Measurements from ENCODE around the gene ZNF462. TPM values are rescaled to one million over a fixed set of nuclear protein-coding genes. Genes with fewer than 3 reads are reported as not detected.

Gene ZNF462
- total RNA-seq, 1 donor from 2014 or later = 98.3 TPM

DNA sequence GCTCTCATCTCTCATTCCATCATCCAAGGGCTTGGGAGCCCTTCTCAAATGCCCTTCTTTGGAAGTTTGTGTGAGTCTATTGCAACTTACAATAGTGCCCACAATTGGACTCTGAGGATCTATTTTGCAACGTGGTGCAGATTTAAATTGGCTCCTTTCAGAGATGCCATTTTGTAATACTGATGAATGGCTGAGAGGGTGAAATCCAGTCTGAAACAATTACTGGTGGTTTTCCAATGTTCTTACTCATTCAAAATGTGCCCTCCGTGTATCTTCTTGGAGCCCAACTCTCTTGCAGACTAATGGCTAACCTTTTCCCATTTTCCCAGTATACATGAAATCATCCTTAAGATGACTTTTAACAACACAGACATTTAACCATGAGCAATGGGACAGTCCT, 6.1 kb downstream of the ZNF462 start:
- TF ChIP-seq, protein P1, sequence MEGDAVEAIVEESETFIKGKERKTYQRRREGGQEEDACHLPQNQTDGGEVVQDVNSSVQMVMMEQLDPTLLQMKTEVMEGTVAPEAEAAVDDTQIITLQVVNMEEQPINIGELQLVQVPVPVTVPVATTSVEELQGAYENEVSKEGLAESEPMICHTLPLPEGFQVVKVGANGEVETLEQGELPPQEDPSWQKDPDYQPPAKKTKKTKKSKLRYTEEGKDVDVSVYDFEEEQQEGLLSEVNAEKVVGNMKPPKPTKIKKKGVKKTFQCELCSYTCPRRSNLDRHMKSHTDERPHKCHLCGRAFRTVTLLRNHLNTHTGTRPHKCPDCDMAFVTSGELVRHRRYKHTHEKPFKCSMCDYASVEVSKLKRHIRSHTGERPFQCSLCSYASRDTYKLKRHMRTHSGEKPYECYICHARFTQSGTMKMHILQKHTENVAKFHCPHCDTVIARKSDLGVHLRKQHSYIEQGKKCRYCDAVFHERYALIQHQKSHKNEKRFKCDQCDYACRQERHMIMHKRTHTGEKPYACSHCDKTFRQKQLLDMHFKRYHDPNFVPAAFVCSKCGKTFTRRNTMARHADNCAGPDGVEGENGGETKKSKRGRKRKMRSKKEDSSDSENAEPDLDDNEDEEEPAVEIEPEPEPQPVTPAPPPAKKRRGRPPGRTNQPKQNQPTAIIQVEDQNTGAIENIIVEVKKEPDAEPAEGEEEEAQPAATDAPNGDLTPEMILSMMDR (IDR thresholded peaks at IDR 0.05; ENCODE audit: unreplicated experiment) = no peak
- Mint-ChIP-seq H3K9me3 (ENCODE audit: unreplicated experiment) (no peaks in the 10 kb centered on the region), H3K36me3 (ENCODE audit: low read depth, unreplicated experiment) (peaks cover 9% of the 10 kb centered on the region), H3K27me3 (ENCODE audit: unreplicated experiment) (peaks cover 4% of the 10 kb centered on the region), H3K4me1 (ENCODE audit: unreplicated experiment) (peaks cover 67% of the 10 kb centered on the region), H3K27ac (ENCODE audit: unreplicated experiment) (no peak overlapping the region), H3K4me3 (ENCODE audit: unreplicated experiment) (no peak overlapping the region)
- DNase-seq (ENCODE audit: low spot score) = no peak

DNA sequence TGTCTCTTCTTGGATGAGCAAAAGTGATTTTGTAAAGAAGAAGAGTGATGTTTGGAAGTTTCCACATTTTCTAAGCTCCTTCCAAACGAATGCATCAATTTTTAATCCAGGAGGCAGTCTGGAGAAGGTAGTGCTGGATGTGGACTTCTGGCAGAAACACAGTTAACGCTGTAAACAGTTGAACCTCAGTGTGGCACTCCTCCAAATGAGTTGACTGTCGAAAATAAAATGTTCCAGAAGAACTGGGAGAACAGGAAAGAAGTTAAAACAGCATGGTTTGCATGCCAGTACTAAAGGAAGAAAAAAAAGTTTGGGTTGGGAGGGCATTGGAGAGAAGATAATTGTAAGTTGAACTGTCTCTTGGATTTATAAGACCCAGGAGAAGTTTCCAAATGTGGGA, 6.5 kb downstream of the ZNF462 start:
- Mint-ChIP-seq H3K27ac (ENCODE audit: unreplicated experiment) (no peak overlapping the region), H3K27me3 (ENCODE audit: unreplicated experiment) (peaks cover 1% of the 10 kb centered on the region), H3K9me3 (ENCODE audit: unreplicated experiment) (no peaks in the 10 kb centered on the region), H3K4me3 (ENCODE audit: unreplicated experiment) (no peak overlapping the region), H3K36me3 (ENCODE audit: low read depth, unreplicated experiment) (peaks cover 7% of the 10 kb centered on the region), H3K4me1 (ENCODE audit: unreplicated experiment) (peaks cover 69% of the 10 kb centered on the region)
- DNase-seq (ENCODE audit: low spot score) = no peak
- TF ChIP-seq, protein P1 (IDR thresholded peaks at IDR 0.05; ENCODE audit: unreplicated experiment) = no peak

DNA sequence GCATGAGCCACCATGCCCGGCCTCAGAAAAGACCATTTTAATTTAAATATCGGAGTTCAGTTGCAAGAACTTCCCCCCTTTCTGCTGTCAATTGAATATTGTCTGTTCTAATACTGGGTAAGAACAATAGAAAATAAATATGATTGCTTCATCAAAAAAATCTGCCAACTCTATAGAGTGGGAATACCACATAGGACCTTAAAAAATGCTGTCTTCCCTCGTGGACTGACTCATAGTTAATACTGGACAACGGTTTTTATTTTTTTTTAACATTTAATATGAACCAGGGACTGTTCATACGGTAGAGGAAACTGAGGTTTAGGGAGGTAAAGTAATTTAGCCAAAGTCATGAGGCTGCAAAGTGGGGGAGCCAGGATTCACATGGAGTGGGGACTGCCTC, 9.7 kb downstream of the ZNF462 start:
- DNase-seq (ENCODE audit: low spot score) = no peak
- no peak overlapping the region for H3K4me3 Mint-ChIP-seq (ENCODE audit: unreplicated experiment)
- H3K36me3 Mint-ChIP-seq (ENCODE audit: low read depth, unreplicated experiment) = no peaks in the 10 kb centered on the region
- TF ChIP-seq, protein P1 (IDR thresholded peaks at IDR 0.05; ENCODE audit: unreplicated experiment) = no peak
- peaks cover 57% of the 10 kb centered on the region for H3K4me1 Mint-ChIP-seq (ENCODE audit: unreplicated experiment)
- H3K9me3 Mint-ChIP-seq (ENCODE audit: unreplicated experiment) = no peaks in the 10 kb centered on the region
- H3K27ac Mint-ChIP-seq (ENCODE audit: unreplicated experiment) = no peak overlapping the region
- H3K27me3 Mint-ChIP-seq (ENCODE audit: unreplicated experiment) = no peaks in the 10 kb centered on the region

DNA sequence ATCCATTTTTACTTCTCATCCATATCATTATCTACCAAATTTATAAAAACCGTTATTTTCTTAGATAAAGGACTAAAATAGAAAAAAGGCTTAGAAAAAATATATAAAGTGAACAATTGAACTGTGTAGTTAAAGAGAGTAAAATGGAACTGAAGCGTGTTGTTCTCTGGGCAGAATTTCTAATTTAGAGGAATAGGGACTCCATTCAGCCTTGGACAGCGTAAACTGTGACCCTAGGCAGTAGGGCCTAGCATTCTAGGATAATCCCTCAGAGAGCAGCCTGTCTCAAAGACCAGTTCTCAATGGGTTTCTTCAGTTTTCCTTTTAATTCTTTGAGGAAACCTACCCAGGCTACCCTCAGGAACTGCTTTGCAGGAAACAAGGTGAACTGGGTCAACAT, 11.1 kb downstream of the ZNF462 start:
- DNase-seq (ENCODE audit: low spot score) = no peak
- Mint-ChIP-seq H3K27ac (ENCODE audit: unreplicated experiment) (peak overlapping the region; percentile 34), H3K9me3 (ENCODE audit: unreplicated experiment) (no peaks in the 10 kb centered on the region), H3K4me1 (ENCODE audit: unreplicated experiment) (peaks cover 57% of the 10 kb centered on the region), H3K4me3 (ENCODE audit: unreplicated experiment) (peak overlapping the region; percentile 12), H3K36me3 (ENCODE audit: low read depth, unreplicated experiment) (no peaks in the 10 kb centered on the region), H3K27me3 (ENCODE audit: unreplicated experiment) (no peaks in the 10 kb centered on the region)
- TF ChIP-seq, protein P1 (IDR thresholded peaks at IDR 0.05; ENCODE audit: unreplicated experiment) = no peak

DNA sequence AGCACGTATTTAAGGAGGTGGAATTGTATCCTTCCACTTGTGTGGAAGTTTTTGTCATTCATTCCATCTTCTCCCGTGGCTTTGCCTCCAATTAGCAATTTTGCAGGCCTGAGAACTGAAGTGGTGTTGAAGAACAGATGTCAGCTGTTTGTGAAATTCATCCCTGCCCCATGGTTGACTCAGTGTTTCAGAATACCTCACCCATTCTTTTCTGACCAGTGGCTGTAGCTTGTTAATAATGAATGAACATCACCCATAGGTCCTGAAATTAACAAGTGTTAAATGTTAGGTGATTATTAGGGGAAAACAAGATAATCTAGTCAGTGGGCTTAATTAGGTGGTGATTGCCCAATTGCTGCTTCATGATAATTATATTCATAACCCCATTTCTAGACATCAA, 11.7 kb downstream of the ZNF462 start:
- Mint-ChIP-seq H3K4me3 (ENCODE audit: unreplicated experiment) (peak overlapping the region; percentile 12), H3K4me1 (ENCODE audit: unreplicated experiment) (peaks cover 57% of the 10 kb centered on the region), H3K9me3 (ENCODE audit: unreplicated experiment) (no peaks in the 10 kb centered on the region), H3K27me3 (ENCODE audit: unreplicated experiment) (no peaks in the 10 kb centered on the region), H3K27ac (ENCODE audit: unreplicated experiment) (peak overlapping the region; percentile 16), H3K36me3 (ENCODE audit: low read depth, unreplicated experiment) (no peaks in the 10 kb centered on the region)
- TF ChIP-seq, protein P1 (IDR thresholded peaks at IDR 0.05; ENCODE audit: unreplicated experiment) = no peak
- no peak for DNase-seq (ENCODE audit: low spot score)

All from endothelial cell (in vitro differentiated cells).